ENCODE results near the gene RAB3IL1.

RAB3IL1 gene

GRCh38 chr11:61881397-61881796 lies 36.0 kb downstream of the RAB3IL1 start:
- Histone ChIP-seq H3K27ac (no peak overlapping the region), H3K4me1 (ENCODE audit: low read depth, poor library complexity, severe bottlenecking) (no peaks in the 10 kb centered on the region), H3K4me3 (IDR thresholded peaks at IDR 0.05; ENCODE audit: insufficient read depth, low read depth, low read length) (no peak overlapping the region)

DNA sequence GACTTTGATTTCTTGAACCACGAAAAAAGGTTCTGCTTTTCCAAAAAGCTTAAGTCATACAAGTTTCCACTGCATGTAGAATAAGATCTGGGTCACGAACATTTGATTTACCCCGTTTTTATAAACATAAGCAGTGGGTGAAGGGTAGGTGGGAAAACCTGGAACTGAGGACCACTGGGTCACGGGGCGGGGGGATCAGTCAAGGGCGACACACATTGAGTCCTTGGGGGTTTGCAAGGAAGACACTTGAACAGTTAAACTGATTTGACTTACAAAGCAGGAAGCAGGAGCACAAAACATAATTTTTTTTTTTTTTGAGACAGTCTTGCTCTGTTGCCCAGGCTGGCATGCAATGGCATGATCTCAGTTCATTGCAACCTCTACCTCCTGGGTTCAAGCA lies 36.9 kb downstream of the RAB3IL1 start:
- H3K27ac ChIP-seq: no peak overlapping the region
- no peaks in the 10 kb centered on the region for H3K36me3 ChIP-seq (ENCODE audit: insufficient read depth)
- H3K4me2 ChIP-seq: no peak overlapping the region
- no peak overlapping the region for H3K4me3 ChIP-seq (IDR thresholded peaks at IDR 0.05; ENCODE audit: insufficient read depth, low read depth, low read length)
- no peaks in the 10 kb centered on the region for H4K20me1 ChIP-seq (ENCODE audit: insufficient read depth)
- no peak overlapping the region for H2AFZ ChIP-seq (ENCODE audit: low read depth)
- no peaks in the 10 kb centered on the region for H3K79me2 ChIP-seq (ENCODE audit: insufficient read depth, low read depth)
- H3K27me3 ChIP-seq (ENCODE audit: insufficient read depth, low read depth): no peaks in the 10 kb centered on the region
- H3K4me1 ChIP-seq (ENCODE audit: low read depth, poor library complexity, severe bottlenecking): no peaks in the 10 kb centered on the region
- H3K9ac ChIP-seq: no peak overlapping the region
- no peak for TF ChIP-seq CTCF (conservative IDR thresholded peaks at IDR 0.05; ENCODE audit: low read depth, low read length)

More at GRCh38 chr11:61881397-61881796, 36.0 kb downstream of the RAB3IL1 start:
- H3K36me3 ChIP-seq (ENCODE audit: insufficient read depth): no peaks in the 10 kb centered on the region
- no peak overlapping the region for H3K9ac ChIP-seq
- no peak for TF ChIP-seq CTCF (conservative IDR thresholded peaks at IDR 0.05; ENCODE audit: low read depth, low read length)
- H3K4me2 ChIP-seq: no peak overlapping the region
- H3K27me3 ChIP-seq (ENCODE audit: insufficient read depth, low read depth): no peaks in the 10 kb centered on the region
- no peak overlapping the region for H2AFZ ChIP-seq (ENCODE audit: low read depth)
- no peaks in the 10 kb centered on the region for H3K79me2 ChIP-seq (ENCODE audit: insufficient read depth, low read depth)
- H4K20me1 ChIP-seq (ENCODE audit: insufficient read depth): no peaks in the 10 kb centered on the region

DNA sequence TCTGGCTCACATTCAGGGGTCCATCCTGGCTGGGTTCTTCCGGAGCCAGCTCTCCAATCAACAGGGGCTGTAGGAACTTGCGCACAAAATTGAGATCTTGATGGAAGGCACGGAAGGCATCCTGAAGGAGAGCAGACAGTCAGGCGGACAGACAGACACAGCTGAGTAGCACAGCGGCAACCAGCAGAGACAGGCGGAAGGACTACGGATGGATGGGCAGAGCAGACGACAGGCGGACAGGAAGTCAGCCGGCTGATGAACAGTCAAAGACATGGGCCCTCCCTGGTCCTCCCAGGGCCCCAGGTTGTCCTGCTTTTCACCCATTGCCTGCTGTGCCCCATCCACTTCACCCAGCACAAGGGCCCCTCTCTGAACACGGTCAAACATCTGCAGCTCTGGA lies 37.3 kb downstream of the RAB3IL1 start:
- H3K4me1 ChIP-seq (ENCODE audit: low read depth, poor library complexity, severe bottlenecking): no peaks in the 10 kb centered on the region
- H3K36me3 ChIP-seq (ENCODE audit: insufficient read depth): no peaks in the 10 kb centered on the region
- H3K79me2 ChIP-seq (ENCODE audit: insufficient read depth, low read depth): no peaks in the 10 kb centered on the region
- H4K20me1 ChIP-seq (ENCODE audit: insufficient read depth): no peaks in the 10 kb centered on the region
- H3K9ac ChIP-seq: no peak overlapping the region
- no peak overlapping the region for H2AFZ ChIP-seq (ENCODE audit: low read depth)
- H3K27ac ChIP-seq: no peak overlapping the region
- H3K4me2 ChIP-seq: no peak overlapping the region
- no peak overlapping the region for H3K4me3 ChIP-seq (IDR thresholded peaks at IDR 0.05; ENCODE audit: insufficient read depth, low read depth, low read length)
- no peak for TF ChIP-seq CTCF (conservative IDR thresholded peaks at IDR 0.05; ENCODE audit: low read depth, low read length)
- H3K27me3 ChIP-seq (ENCODE audit: insufficient read depth, low read depth): no peaks in the 10 kb centered on the region

GRCh38 chr11:61879152-61879551 lies 38.2 kb downstream of the RAB3IL1 start:
- Histone ChIP-seq H2AFZ (ENCODE audit: low read depth) (no peak overlapping the region), H3K36me3 (ENCODE audit: insufficient read depth) (no peaks in the 10 kb centered on the region), H3K4me1 (ENCODE audit: low read depth, poor library complexity, severe bottlenecking) (no peaks in the 10 kb centered on the region), H4K20me1 (ENCODE audit: insufficient read depth) (no peaks in the 10 kb centered on the region), H3K27me3 (ENCODE audit: insufficient read depth, low read depth) (no peaks in the 10 kb centered on the region), H3K9ac (no peak overlapping the region), H3K4me2 (no peak overlapping the region), H3K27ac (no peak overlapping the region), H3K79me2 (ENCODE audit: insufficient read depth, low read depth) (no peaks in the 10 kb centered on the region), H3K4me3 (IDR thresholded peaks at IDR 0.05; ENCODE audit: insufficient read depth, low read depth, low read length) (no peak overlapping the region)
- TF ChIP-seq CTCF (conservative IDR thresholded peaks at IDR 0.05; ENCODE audit: low read depth, low read length): no peak

Measured in KMS-11 (cell line).